GM10248 (cell line): Measurements from ENCODE around the gene ITPR1.

ENCODE experiments used
- CTCF ChIA-PET: fragments of 300-600 bp; sonication (Branson Sonifier 250); formaldehyde crosslinking; extraction: SDS; loops from one replicate; lab custom pipeline; 2021; ENCODE audit warnings: antibody characterized with exemption; lab: Yijun Ruan, JAX
- POLR2A ChIA-PET: fragments of 350-650 bp; sonication (Branson Sonifier 250); formaldehyde crosslinking; extraction: SDS; loops from one replicate; lab custom pipeline; 2020; ENCODE audit warnings: antibody characterized with exemption; lab: Yijun Ruan, JAX
- DNase-seq: peaks from one replicate; pipeline ENCODE4 v3.0.0; 2012; ENCODE audit errors: extremely low spot score
- CTCF ChIP-seq: IDR thresholded peaks from 2 replicates; pipeline ENCODE4 v1.5.1; 2012; ENCODE audit warnings: mild to moderate bottlenecking, low read depth; ENCODE audit errors: extremely low read depth, missing control alignments, control extremely low read depth

The ITPR1 gene

GRCh38 chr3:4771243-4771642 lies 278.1 kb downstream of the ITPR1 start:
- no peak for DNase-seq
- CTCF ChIA-PET, result interaction anchor here (0.6 to 2.5 kb wide), 3 partner anchors 16 to 20 kb away, joined by 3 to 8 read pairs (median 6); no protein-coding TSS in a partner anchor
- no peak for TF ChIP-seq CTCF
- POLR2A ChIA-PET, result no interaction called here

GRCh38 chr3:4772171-4772804 lies 279.1 kb downstream of the ITPR1 start:
- DNase-seq, result no peak
- ChIA-PET POLR2A (no interaction called here), CTCF (interaction anchor here (0.6 to 2.5 kb wide), 7 partner anchors 12 to 90 kb away, joined by 3 to 8 read pairs (median 3); no protein-coding TSS in a partner anchor)
- no peak for TF ChIP-seq CTCF

DNA sequence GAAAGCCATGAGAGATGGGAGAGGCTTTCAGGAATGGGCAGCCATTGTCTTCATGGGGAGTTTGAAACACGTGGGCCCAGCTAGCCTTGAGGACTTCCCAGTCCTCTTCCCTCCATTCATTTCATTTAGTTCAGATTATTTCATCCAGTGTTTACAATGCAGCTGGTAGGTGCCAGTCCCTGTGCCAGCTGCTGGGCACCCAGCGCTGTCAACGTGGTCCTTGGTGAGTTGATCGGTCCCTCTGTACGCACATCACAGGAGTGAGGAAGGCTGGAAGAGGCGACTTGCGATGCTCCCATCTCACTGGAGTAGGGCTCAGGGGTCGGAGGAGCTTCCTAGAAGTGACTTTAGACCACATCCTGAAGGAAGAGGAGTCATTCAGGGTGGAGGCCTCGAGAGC lies 279.7 kb downstream of the ITPR1 start:
- ChIA-PET CTCF (interaction anchor here (1.0 to 1.3 kb wide), 4 partner anchors 13 to 61 kb away, joined by 3 to 5 read pairs (median 3); no protein-coding TSS in a partner anchor), POLR2A (no interaction called here)
- TF ChIP-seq CTCF, result no peak
- DNase-seq, result no peak

DNA sequence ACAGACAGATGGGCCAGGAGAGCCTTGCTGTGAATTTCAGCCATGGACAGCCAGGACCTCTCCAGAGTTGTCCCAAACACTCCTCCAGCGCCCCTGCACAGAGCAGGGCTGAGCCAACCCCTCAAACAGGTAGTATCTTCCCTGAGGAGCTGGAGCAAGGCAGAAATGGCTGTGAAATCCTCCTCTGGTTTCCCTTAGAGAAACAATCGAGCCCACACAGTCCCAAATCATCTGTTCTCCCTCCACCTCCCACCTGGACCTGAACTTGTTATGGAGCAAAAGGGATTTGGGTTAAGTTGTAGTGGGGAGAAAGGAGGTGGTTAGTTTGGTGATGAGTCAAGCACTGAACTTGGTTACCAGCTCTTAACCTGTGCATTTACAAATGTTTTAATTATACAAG lies 280.4 kb downstream of the ITPR1 start:
- DNase-seq, result no peak
- no peak for TF ChIP-seq CTCF
- ChIA-PET POLR2A (no interaction called here), CTCF (no interaction called here)

- CTCF ChIA-PET, result no interaction called here
- no peak for DNase-seq
- TF ChIP-seq CTCF, result no peak
- POLR2A ChIA-PET, result interaction anchor here (2.5 kb wide), 1 partner anchor 22 kb away, joined by 11 read pairs; no protein-coding TSS in a partner anchor
Measured at GRCh38 chr3:4774531-4774930, 281.4 kb downstream of the ITPR1 start.

- ChIA-PET POLR2A (interaction anchor here (0.6 to 2.5 kb wide), 4 partner anchors 22 to 27 kb away, joined by 3 to 11 read pairs (median 4); no protein-coding TSS in a partner anchor), CTCF (interaction anchor here (1.2 to 6.4 kb wide), 14 partner anchors 8 to 249 kb away, joined by 3 to 56 read pairs (median 4); no protein-coding TSS in a partner anchor)
- peak; percentile 50 for DNase-seq
- no peak for TF ChIP-seq CTCF
Measured at GRCh38 chr3:4776399-4776979, 283.3 kb downstream of the ITPR1 start.
